Muscle of arm (tissue), 12 donors: ENCODE data around the gene SYNRG. TPM values are rescaled to one million over a fixed set of nuclear protein-coding genes. Genes with fewer than 3 reads are reported as not detected.

Source experiments
- DNase-seq: peaks from one replicate; pipeline ENCODE4 v3.0.0-alpha.2; 2013
- polyA plus RNA-seq, 12 donors: library from polyadenylated mRNA; unstranded; fragments of 120-200 nt; gene quantifications; one replicate each; pipeline ENCODE4 v1.2.1, GENCODE V29; 2013; ENCODE audit not compliant: insufficient read length in 12 of 12

Gene SYNRG
- polyA plus RNA-seq, 12 donors, result 21.7 to 39.9 (median 29.4) TPM; not detected in 1

- DNase-seq, result no peak
Measured at GRCh38 chr17:37476431-37477120, 132.6 kb downstream of the SYNRG start.

- no peak for DNase-seq
Measured at GRCh38 chr17:37475731-37476420, 133.3 kb downstream of the SYNRG start.

- no peak for DNase-seq
Measured at GRCh38 chr17:37470181-37470580, 139.0 kb downstream of the SYNRG start.

- no peak for DNase-seq
Measured at GRCh38 chr17:37466471-37466870, 142.7 kb downstream of the SYNRG start.

- no peak for DNase-seq
Measured at GRCh38 chr17:37465069-37465616, 144.1 kb downstream of the SYNRG start.

Other genes starting within 250 kb of the SYNRG start
- gene C17orf78, start 233.4 kb downstream of the SYNRG start, polyA plus RNA-seq, result under 1 TPM in 5 of 12 donors, not detected in 7; 0.12 to 0.29 (median 0.19) TPM
- gene ACACA, start 202.6 kb downstream of the SYNRG start, polyA plus RNA-seq, result 10 to 100 TPM in 11 of 12 donors, not detected in 1; 21.6 to 54.8 (median 29.8) TPM
- 10 to 100 TPM in 11 of 12 donors, not detected in 1; 17.0 to 30.6 (median 21.1) TPM for gene TADA2A, start 202.5 kb downstream of the SYNRG start, polyA plus RNA-seq
- gene DUSP14, start 119.5 kb downstream of the SYNRG start, polyA plus RNA-seq, result 10 to 100 TPM in 6 of 12 donors, 1 to 10 TPM in 5, not detected in 1; 6.1 to 15.1 (median 10.5) TPM
- gene DDX52, start 34.0 kb upstream of the SYNRG start, polyA plus RNA-seq, result 10 to 100 TPM in 11 of 12 donors, not detected in 1; 16.9 to 33.9 (median 20.2) TPM
- gene HNF1B, start 135.6 kb upstream of the SYNRG start, polyA plus RNA-seq, result 1 to 10 TPM in 1 of 12 donors, under 1 TPM in 7, not detected in 4; 0.08 to 7.1 (median 0.16) TPM